Upper lobe of left lung (tissue), 4 donors: ENCODE data around the gene WBP2.
"Not testable (repeated sequence)": the region's sequence is repeated elsewhere in the genome, so short reads cannot be mapped to it uniquely, and the experiment has no call there.

Experiments
- CTCF ChIP-seq, 6 experiments: fragments of 450-650 bp in 4 of 6; fragments of 200-600 bp in 2 of 6; sonication (generic) in 2 of 6; IDR thresholded peaks; one replicate each; pipeline ENCODE4 v1.5.1; 2016 to 2019; ENCODE audit warnings: antibody characterized with exemption in 6 of 6
- POLR2A ChIP-seq, 4 donors: fragments of 450-650 bp; IDR thresholded peaks; one replicate each; pipeline ENCODE4 v1.5.1; 2016 to 2017; ENCODE audit warnings: antibody characterized with exemption in 4 of 4, mild to moderate bottlenecking in 2 of 4
- POLR2AphosphoS5 ChIP-seq, 2 donors: sonication (generic); formaldehyde crosslinking; IDR thresholded peaks; one replicate each; pipeline ENCODE4 v1.5.1; 2017; ENCODE audit warnings: antibody characterized with exemption in 2 of 2

GRCh38 chr17:75885860-75886259 lies 30.7 kb upstream of the WBP2 start:
- not testable (repeated sequence) for TF ChIP-seq CTCF, POLR2AphosphoS5, POLR2A (IDR thresholded peaks at IDR 0.05)
